MG63 (cell line): ENCODE measurements around the gene PALM3. TPM values are rescaled to one million over a fixed set of nuclear protein-coding genes. Genes with fewer than 3 reads are reported as not detected.
"Not testable (repeated sequence)": the region's sequence is repeated elsewhere in the genome, so short reads cannot be mapped to it uniquely, and the experiment has no call there.

Experiments
- DNase-seq: peaks from one replicate; pipeline ENCODE4 v3.0.0-alpha.2; 2020
- H3K27me3 ChIP-seq: fragments of 250-450 bp; sonication (Bioruptor Pico); 2 replicates; pipeline ENCODE4 v1.5.1; 2020; ENCODE audit warnings: mild to moderate bottlenecking, moderate library complexity
- H3K36me3 ChIP-seq: fragments of 250-450 bp; sonication (Bioruptor Pico); 2 replicates; pipeline ENCODE4 v1.5.1; 2020; ENCODE audit warnings: mild to moderate bottlenecking, moderate library complexity
- H3K4me3 ChIP-seq: fragments of 250-450 bp; sonication (Bioruptor Pico); 2 replicates; pipeline ENCODE4 v1.5.1; 2020; ENCODE audit warnings: mild to moderate bottlenecking, moderate library complexity
- H3K9me3 ChIP-seq: fragments of 250-450 bp; sonication (Bioruptor Pico); 2 replicates; pipeline ENCODE4 v1.5.1; 2020; ENCODE audit warnings: mild to moderate bottlenecking, moderate library complexity
- total RNA-seq: library from RNA; depleted of rRNA; stranded (reverse); fragments of >200 nt; shearing (Covaris generic); gene quantifications from 2 replicates; pipeline ENCODE4 v1.2.3, GENCODE V29; 2014; ENCODE audit warnings: low replicate concordance

The PALM3 gene
- total RNA-seq, 1 experiment from 2014 or later = not detected

DNA sequence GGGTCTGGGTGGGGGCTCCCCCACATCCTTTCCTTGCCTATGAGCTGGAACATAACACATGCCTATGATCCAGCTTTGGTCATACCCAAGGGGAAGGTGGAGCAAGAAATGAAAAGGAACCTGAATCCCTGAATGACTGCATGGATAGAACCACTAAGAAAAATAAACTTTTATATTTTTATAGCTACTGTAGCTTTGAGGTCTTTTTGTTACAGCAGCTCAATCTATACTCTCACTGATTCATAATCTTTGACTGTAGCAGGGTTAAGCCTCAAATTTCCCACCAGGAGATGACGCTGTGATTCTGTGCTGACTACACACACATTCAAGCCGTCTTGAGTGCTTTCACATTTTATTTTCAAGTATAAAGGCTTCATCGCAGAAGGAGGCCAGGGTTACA is 8.8 kb downstream of the PALM3 start:
- H3K9me3 ChIP-seq = peaks cover 7% of the 10 kb centered on the region
- H3K27me3 ChIP-seq = no peaks in the 10 kb centered on the region; the same call in 1 of the 2 replicates
- H3K4me3 ChIP-seq = no peak overlapping the region
- H3K36me3 ChIP-seq = peaks cover 4% of the 10 kb centered on the region
- DNase-seq = no peak

- no peak for DNase-seq
- H3K4me3 ChIP-seq = no peak overlapping the region
- H3K36me3 ChIP-seq = peaks cover 4% of the 10 kb centered on the region
- H3K27me3 ChIP-seq = no peaks in the 10 kb centered on the region
- peaks cover 7% of the 10 kb centered on the region for H3K9me3 ChIP-seq
Observed at GRCh38 chr19:14052470-14052869, 9.4 kb downstream of the PALM3 start.

GRCh38 chr19:14051980-14052379 is 9.9 kb downstream of the PALM3 start:
- Histone ChIP-seq H3K4me3 (no peak overlapping the region), H3K27me3 (no peaks in the 10 kb centered on the region), H3K9me3 (peaks cover 7% of the 10 kb centered on the region), H3K36me3 (peaks cover 4% of the 10 kb centered on the region)
- no peak for DNase-seq

- not testable (repeated sequence) for H3K36me3 ChIP-seq, DNase-seq, H3K4me3 ChIP-seq, H3K27me3 ChIP-seq, H3K9me3 ChIP-seq
Observed at GRCh38 chr19:14050961-14051360, 10.9 kb downstream of the PALM3 start.

DNA sequence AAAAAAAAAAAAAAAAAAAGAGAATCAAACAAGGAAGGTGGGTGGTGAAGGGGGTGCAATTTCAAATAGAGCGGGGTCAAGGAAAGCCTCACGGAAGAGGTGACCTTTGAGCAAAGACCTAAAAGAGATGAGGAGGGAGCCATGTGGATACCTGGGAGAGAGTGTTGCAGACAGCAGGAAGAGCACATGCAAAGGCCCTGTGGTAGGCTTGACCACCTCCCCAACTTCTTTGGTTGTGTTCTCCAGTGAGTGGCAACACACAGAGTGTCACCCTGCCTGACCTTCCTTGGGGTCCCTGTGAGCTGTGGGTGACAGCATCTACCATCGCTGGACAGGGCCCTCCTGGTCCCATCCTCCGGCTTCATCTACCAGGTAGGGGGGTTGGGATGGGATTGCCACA is 11.4 kb downstream of the PALM3 start:
- H3K36me3 ChIP-seq = peaks cover 4% of the 10 kb centered on the region
- peaks cover 7% of the 10 kb centered on the region for H3K9me3 ChIP-seq
- H3K4me3 ChIP-seq = no peak overlapping the region
- DNase-seq = no peak
- no peaks in the 10 kb centered on the region for H3K27me3 ChIP-seq

GRCh38 chr19:14048443-14049153 is 13.3 kb downstream of the PALM3 start:
- no peak for DNase-seq
- peaks cover 4% of the 10 kb centered on the region for H3K36me3 ChIP-seq
- H3K9me3 ChIP-seq = peaks cover 7% of the 10 kb centered on the region
- no peak overlapping the region for H3K4me3 ChIP-seq
- H3K27me3 ChIP-seq = no peaks in the 10 kb centered on the region

DNA sequence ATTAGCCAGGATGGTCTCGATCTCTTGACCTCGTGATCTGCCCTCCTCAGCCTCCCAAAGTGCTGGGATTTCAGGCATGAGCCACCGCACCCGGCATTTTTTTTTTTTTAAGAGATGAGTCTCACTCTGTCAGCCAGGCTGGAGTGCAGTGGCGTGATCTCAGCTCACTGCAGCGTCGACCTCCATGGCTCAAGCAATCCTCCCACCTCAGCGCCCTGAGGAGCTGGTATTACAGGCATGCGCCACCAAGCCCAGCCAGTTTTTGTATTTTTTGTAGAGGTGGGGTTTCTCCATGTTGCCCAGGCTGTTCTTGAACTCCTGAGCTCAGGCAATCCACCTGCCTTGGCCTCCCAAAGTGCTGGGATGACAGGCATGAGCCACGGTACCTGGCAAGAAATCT is 14.0 kb downstream of the PALM3 start:
- H3K4me3 ChIP-seq, H3K36me3 ChIP-seq, DNase-seq, H3K9me3 ChIP-seq, H3K27me3 ChIP-seq: not testable (repeated sequence)

GRCh38 chr19:14042659-14043608 is 18.9 kb downstream of the PALM3 start:
- not testable (repeated sequence) for H3K9me3 ChIP-seq
- DNase-seq = peak; percentile 78

GRCh38 chr19:14039181-14039580 is 22.7 kb downstream of the PALM3 start:
- H3K4me3 ChIP-seq = no peak overlapping the region
- no peaks in the 10 kb centered on the region for H3K27me3 ChIP-seq
- DNase-seq = no peak
- H3K9me3 ChIP-seq = no peaks in the 10 kb centered on the region
- no peaks in the 10 kb centered on the region for H3K36me3 ChIP-seq

More at GRCh38 chr19:14042659-14043608, 18.9 kb downstream of the PALM3 start:
- not testable (repeated sequence) for H3K27me3 ChIP-seq, H3K4me3 ChIP-seq, H3K36me3 ChIP-seq

DNA sequence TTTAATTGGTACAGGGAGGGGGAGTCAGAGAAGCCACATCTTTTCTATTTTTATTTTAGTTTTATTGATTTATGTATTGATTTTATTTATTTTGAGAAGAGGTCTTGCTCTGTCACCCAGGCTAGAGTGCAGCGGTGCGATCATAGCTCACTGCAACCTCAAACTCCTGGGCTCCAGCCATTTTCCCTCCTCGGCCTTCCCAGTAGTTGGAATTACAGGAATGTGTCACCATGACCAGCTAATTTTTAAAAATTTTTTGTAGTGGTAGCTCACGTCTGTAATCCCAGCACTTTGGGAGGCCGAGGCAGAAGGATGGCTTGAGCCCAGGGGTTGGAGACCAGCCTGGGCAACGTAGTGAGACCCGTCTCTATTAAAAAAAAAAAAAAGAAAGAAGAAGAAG is 26.2 kb downstream of the PALM3 start:
- DNase-seq = no peak
- Histone ChIP-seq H3K4me3 (no peak overlapping the region), H3K36me3 (no peaks in the 10 kb centered on the region), H3K9me3 (no peaks in the 10 kb centered on the region), H3K27me3 (0 out of 2 replicates have a peak, but pooled peaks cover 3% of the 10 kb centered on the region)

- H3K27me3 ChIP-seq, DNase-seq, H3K9me3 ChIP-seq, H3K4me3 ChIP-seq, H3K36me3 ChIP-seq: not testable (repeated sequence)
Observed at GRCh38 chr19:14035159-14035558, 26.7 kb downstream of the PALM3 start.

DNA sequence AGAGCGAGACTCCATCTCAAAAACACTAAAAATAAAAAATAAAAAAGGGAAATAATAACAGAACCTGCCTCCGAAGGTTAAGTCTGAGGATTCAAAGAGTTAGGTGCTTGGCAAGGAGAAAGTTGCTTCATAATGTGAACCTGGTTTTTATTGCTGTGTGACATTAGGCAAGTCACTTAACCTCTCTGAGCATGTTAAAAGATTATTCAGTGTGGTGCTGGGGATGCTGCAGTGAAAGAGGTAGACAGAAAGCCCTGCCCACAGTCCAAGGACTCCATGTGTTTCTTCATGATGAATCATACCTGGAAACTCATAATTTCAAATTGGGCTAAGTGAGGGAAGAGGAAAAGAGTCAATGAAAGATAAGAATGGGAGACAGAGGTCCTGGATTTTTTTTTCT is 27.9 kb downstream of the PALM3 start:
- H3K9me3 ChIP-seq = no peaks in the 10 kb centered on the region
- H3K27me3 ChIP-seq = 0 out of 2 replicates have a peak, but pooled peaks cover 5% of the 10 kb centered on the region
- H3K4me3 ChIP-seq = no peak overlapping the region
- no peaks in the 10 kb centered on the region for H3K36me3 ChIP-seq
- no peak for DNase-seq

- H3K9me3 ChIP-seq = no peaks in the 10 kb centered on the region
- peak within 1 kb of the TSS; percentile 58 for H3K4me3 ChIP-seq
- DNase-seq = peak; percentile 70
- H3K36me3 ChIP-seq = no peaks in the 10 kb centered on the region
- H3K27me3 ChIP-seq = peaks cover 5% of the 10 kb centered on the region; the same call in 1 of the 2 replicates
Observed at GRCh38 chr19:14031719-14032480, 30.0 kb downstream of the PALM3 start, which contains the start of gene IL27RA. TSS of gene IL27RA (plus strand) at chr19:14031762. CDS start at chr19:14031873, 111 bp downstream.

- peak overlapping the region; percentile 58 for H3K4me3 ChIP-seq
- no peak for DNase-seq
- no peaks in the 10 kb centered on the region for H3K9me3 ChIP-seq
Observed at GRCh38 chr19:14030997-14031718, 30.7 kb downstream of the PALM3 start.

GRCh38 chr19:14028901-14029300 is 33.0 kb downstream of the PALM3 start:
- no peak for DNase-seq
- no peak overlapping the region for H3K4me3 ChIP-seq
- peaks cover 5% of the 10 kb centered on the region; the same call in 1 of the 2 replicates for H3K27me3 ChIP-seq
- no peaks in the 10 kb centered on the region for H3K9me3 ChIP-seq
- no peaks in the 10 kb centered on the region for H3K36me3 ChIP-seq

More at GRCh38 chr19:14030997-14031718, 30.7 kb downstream of the PALM3 start:
- Histone ChIP-seq H3K36me3 (no peaks in the 10 kb centered on the region), H3K27me3 (peaks cover 5% of the 10 kb centered on the region; the same call in 1 of the 2 replicates)

DNA sequence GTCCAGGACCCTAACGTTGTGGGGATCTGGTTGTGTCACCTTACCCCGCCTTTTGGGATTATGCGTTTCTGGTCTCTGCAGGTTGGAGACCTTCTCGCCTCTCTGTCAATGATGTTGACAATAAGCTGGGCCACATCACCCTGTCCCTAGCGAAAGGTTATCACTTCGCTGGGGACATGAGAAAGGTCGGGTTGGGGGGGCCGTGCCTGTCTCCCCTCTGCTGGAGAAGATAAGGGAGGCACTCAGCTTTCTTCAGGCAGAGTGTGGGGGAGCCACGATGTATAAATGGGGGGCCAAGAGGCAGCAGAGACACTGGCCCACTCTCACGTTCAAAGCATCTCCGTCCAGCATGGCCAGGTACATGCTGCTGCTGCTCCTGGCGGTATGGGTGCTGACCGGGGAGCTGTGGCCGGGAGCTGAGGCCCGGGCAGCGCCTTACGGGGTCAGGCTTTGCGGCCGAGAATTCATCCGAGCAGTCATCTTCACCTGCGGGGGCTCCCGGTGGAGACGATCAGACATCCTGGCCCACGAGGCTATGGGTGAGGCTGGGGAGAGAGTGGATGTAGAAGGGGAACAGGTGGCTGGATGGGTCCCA is 33.9 kb downstream of the PALM3 start, which contains the start of gene RLN3:
RLN3 (plus strand) TSS at position 293 of the 595 bp plus-strand sequence; CDS start at position 350, 57 bp downstream.
- peaks cover 5% of the 10 kb centered on the region; the same call in 1 of the 2 replicates for H3K27me3 ChIP-seq
- no peaks in the 10 kb centered on the region for H3K36me3 ChIP-seq
- H3K9me3 ChIP-seq = no peaks in the 10 kb centered on the region
- DNase-seq = no peak
- no peak within 1 kb of the TSS for H3K4me3 ChIP-seq
